H1 (cell line): ENCODE results near the gene ADAMTS8. TPM values are rescaled to one million over a fixed set of nuclear protein-coding genes. Genes with fewer than 3 reads are reported as not detected.

Experiments
- CTCF ChIA-PET: fragments of 300-600 bp; sonication (Branson Sonifier 250); formaldehyde crosslinking; loops from one replicate; lab custom pipeline; 2021; ENCODE audit not compliant: partially characterized antibody; lab: Charles Lee
- POLR2A ChIA-PET: fragments of 300-600 bp; sonication (Branson Sonifier 250); formaldehyde crosslinking; loops from one replicate; lab custom pipeline; 2021; ENCODE audit warnings: inconsistent platforms; ENCODE audit not compliant: partially characterized antibody; lab: Charles Lee
- DNase-seq, 2 experiments: peaks; one replicate each; pipeline versions ENCODE4 v3.0.0 to v3.0.0-alpha.2; 2010 to 2022; ENCODE audit warnings: low spot score in 2 of 2, low read depth in 1 of 2, mixed read lengths in 1 of 2
- FAIRE-seq: peaks from 2 replicates; lab custom pipeline; 2011; peaks lifted over from hg19 to GRCh38; lab: Jason Lieb, UNC
- H2AFZ ChIP-seq: 2 replicates; pipeline ENCODE4 v1.8.1; 2012; ENCODE audit warnings: low read length, inconsistent platforms
- H2AK5ac ChIP-seq: 2 replicates; pipeline ENCODE4 v1.6.1; 2013; ENCODE audit warnings: low read depth, low read length
- H2BK120ac ChIP-seq: replicated peaks from 2 replicates; pipeline ENCODE3; 2013; ENCODE audit warnings: low read depth, low read length, inconsistent platforms
- H2BK12ac ChIP-seq: 2 replicates; pipeline ENCODE4 v1.6.1; 2013; ENCODE audit warnings: low read depth, low read length
- H2BK15ac ChIP-seq: 2 replicates; pipeline ENCODE4 v1.6.1; 2013; ENCODE audit warnings: low read length
- H2BK20ac ChIP-seq: 2 replicates; pipeline ENCODE4 v1.6.1; 2013; ENCODE audit warnings: low read length
- H2BK5ac ChIP-seq: 2 replicates; pipeline ENCODE4 v1.6.1; 2013; ENCODE audit warnings: low read depth, low read length
- H3K14ac ChIP-seq: 2 replicates; pipeline ENCODE4 v1.6.1; 2013; ENCODE audit warnings: inconsistent platforms; ENCODE audit not compliant: insufficient read length
- H3K18ac ChIP-seq: 2 replicates; pipeline ENCODE4 v1.6.1; 2013; ENCODE audit warnings: low read length; ENCODE audit errors: extremely low read depth
- H3K23ac ChIP-seq: 2 replicates; pipeline ENCODE4 v1.6.1; 2013; ENCODE audit warnings: inconsistent platforms; ENCODE audit not compliant: insufficient read length
- H3K23me2 ChIP-seq: 2 replicates; pipeline ENCODE4 v1.6.1; 2013; ENCODE audit warnings: low read depth, low read length
- H3K27ac ChIP-seq: 2 replicates; pipeline ENCODE4 v1.6.1; 2011; ENCODE audit warnings: low read depth, low read length, inconsistent platforms
- H3K27me3 ChIP-seq, 4 experiments: replicated peaks in 1 of 4; 1 replicate in 1 of 4; 2 replicates in 3 of 4; pipeline versions ENCODE4 v1.6.1 to v1.8.1; 2011 to 2013; ENCODE audit warnings: low read length in 3 of 4, mild to moderate bottlenecking in 3 of 4, inconsistent platforms in 2 of 4, mixed read lengths in 2 of 4, moderate library complexity in 1 of 4; ENCODE audit not compliant: control insufficient read depth in 3 of 4, insufficient read depth in 3 of 4; ENCODE audit errors: extremely low read depth in 1 of 4
- H3K36me3 ChIP-seq, 4 experiments: 2 replicates each; pipeline versions ENCODE4 v1.6.1 to v1.8.1; 2011 to 2013; ENCODE audit warnings: mild to moderate bottlenecking in 4 of 4, low read length in 3 of 4, moderate library complexity in 2 of 4, control low read depth in 1 of 4, inconsistent platforms in 1 of 4; ENCODE audit not compliant: insufficient read depth in 4 of 4, control insufficient read depth in 2 of 4
- H3K4ac ChIP-seq: replicated peaks from 2 replicates; pipeline ENCODE3; 2013; ENCODE audit warnings: low read length, low read depth, mixed read lengths, inconsistent platforms; ENCODE audit not compliant: insufficient read length
- H3K4me1 ChIP-seq, 4 experiments: replicated peaks in 1 of 4; 1 replicate in 1 of 4; 2 replicates in 3 of 4; pipeline versions ENCODE4 v1.6.1 to v1.8.1; 2011 to 2013; ENCODE audit warnings: low read length in 3 of 4, inconsistent platforms in 2 of 4, mixed read lengths in 1 of 4; ENCODE audit not compliant: insufficient read depth in 4 of 4, control insufficient read depth in 3 of 4
- H3K4me2 ChIP-seq, 2 experiments: 2 replicates each; pipeline versions ENCODE4 v1.6.1 to v1.8.1; 2011 to 2013; ENCODE audit warnings: low read depth in 2 of 2, low read length in 2 of 2, control low read depth in 1 of 2, inconsistent platforms in 1 of 2, mild to moderate bottlenecking in 1 of 2; ENCODE audit not compliant: insufficient read depth in 1 of 2
- H3K4me3 ChIP-seq, 4 experiments: fragments of 200-600, 300-600 bp in 1 of 4; sonication (generic), shearing (Covaris generic), sonication (Bioruptor Twin) in 1 of 4; 2 replicates each; pipeline versions ENCODE4 v1.5.1 to v1.8.1; 2011 to 2016; ENCODE audit warnings: low read length in 4 of 4, low read depth in 3 of 4, control low read depth in 2 of 4, inconsistent platforms in 2 of 4, mild to moderate bottlenecking in 2 of 4, mixed read lengths in 1 of 4, moderate library complexity in 1 of 4; ENCODE audit not compliant: insufficient read depth in 2 of 4; ENCODE audit errors: extremely low read depth in 1 of 4
- H3K56ac ChIP-seq: replicated peaks from 2 replicates; pipeline ENCODE3; 2013; ENCODE audit warnings: low read depth, mild to moderate bottlenecking, mixed read lengths, low read length, inconsistent platforms; ENCODE audit not compliant: insufficient read length
- H3K79me1 ChIP-seq: 2 replicates; pipeline ENCODE4 v1.6.1; 2013; ENCODE audit warnings: low read depth, low read length, control low read depth
- H3K79me2 ChIP-seq, 2 experiments: 2 replicates each; pipeline versions ENCODE4 v1.6.1 to v1.8.1; 2012 to 2013; ENCODE audit warnings: low read length in 2 of 2, mild to moderate bottlenecking in 2 of 2, inconsistent platforms in 1 of 2; ENCODE audit not compliant: insufficient read depth in 2 of 2, control insufficient read depth in 1 of 2
- H3K9ac ChIP-seq, 4 experiments: replicated peaks in 1 of 4; 1 replicate in 1 of 4; 2 replicates in 3 of 4; pipeline versions ENCODE4 v1.6.1 to v1.8.1; 2011 to 2013; ENCODE audit warnings: low read depth in 3 of 4, low read length in 3 of 4, control low read depth in 2 of 4, mild to moderate bottlenecking in 2 of 4, moderate library complexity in 2 of 4, inconsistent platforms in 1 of 4; ENCODE audit errors: extremely low read depth in 1 of 4
- H3K9me3 ChIP-seq, 2 experiments: 2 replicates each; pipeline versions ENCODE4 v1.6.1 to v1.8.1; 2012 to 2013; ENCODE audit warnings: mild to moderate bottlenecking in 2 of 2, moderate library complexity in 2 of 2, control low read depth in 1 of 2, inconsistent platforms in 1 of 2, low read depth in 1 of 2, low read length in 1 of 2, mixed read lengths in 1 of 2; ENCODE audit not compliant: insufficient read depth in 2 of 2
- H4K20me1 ChIP-seq, 2 experiments: replicated peaks in 1 of 2; 2 replicates each; pipeline versions ENCODE3 to v1.8.1; 2011 to 2013; ENCODE audit warnings: inconsistent platforms in 2 of 2, low read length in 2 of 2, mild to moderate bottlenecking in 1 of 2; ENCODE audit not compliant: insufficient read depth in 2 of 2, control insufficient read depth in 1 of 2
- H4K5ac ChIP-seq: 2 replicates; pipeline ENCODE4 v1.6.1; 2013; ENCODE audit warnings: low read length, low read depth, mixed read lengths, inconsistent platforms; ENCODE audit not compliant: insufficient read length
- H4K8ac ChIP-seq: 2 replicates; pipeline ENCODE4 v1.8.0; 2013; ENCODE audit warnings: mild to moderate bottlenecking, moderate library complexity, low read length, inconsistent platforms; ENCODE audit not compliant: insufficient read depth; ENCODE audit errors: extremely low read depth
- H4K91ac ChIP-seq: replicated peaks from 2 replicates; pipeline ENCODE3; 2013; ENCODE audit warnings: low read length, mixed read lengths, inconsistent platforms; ENCODE audit not compliant: insufficient read length
- POU5F1 ChIP-seq: IDR thresholded peaks from 2 replicates; pipeline ENCODE4 v1.6.1; 2011; ENCODE audit warnings: low read depth, mild to moderate bottlenecking, low read length, moderate library complexity
- SP1 ChIP-seq: IDR thresholded peaks from 2 replicates; pipeline ENCODE4 v1.6.1; 2011; ENCODE audit warnings: low read depth, low read length
- SP2 ChIP-seq: IDR thresholded peaks from 2 replicates; pipeline ENCODE4 v1.6.1; 2012; ENCODE audit warnings: mild to moderate bottlenecking, low read length, inconsistent platforms
- TBP ChIP-seq: IDR thresholded peaks from 2 replicates; pipeline ENCODE4 v1.6.1; 2011; ENCODE audit warnings: low read depth, low read length, improper control_type of control experiment
- WGBS, 2 experiments: shearing (Covaris generic) in 1 of 2; methylation state at CpG; one replicate each; pipeline versions ENCODE4 v1.1.6 to v1.1.7; 2013 to 2015; ENCODE audit warnings: low lambda C conversion rate in 2 of 2, mixed read lengths in 2 of 2, inconsistent platforms in 1 of 2, low coverage in 1 of 2, missing lambda C conversion rate in 1 of 2; ENCODE audit not compliant: insufficient replicate concordance in 2 of 2, insufficient coverage in 1 of 2, insufficient read length in 1 of 2; ENCODE audit errors: extremely low coverage in 1 of 2, missing lambda C conversion rate in 1 of 2; 5-methylcytosine and 5-hydroxymethylcytosine counted together
- polyA plus RNA-seq, 7 experiments: library from polyadenylated mRNA; depleted of rRNA in 3 of 7; stranded (reverse) in 5 of 7; unstranded in 2 of 7; fragments of >200 nt in 5 of 7; fragments of 200-250 nt in 2 of 7; gene quantifications; 1 replicate in 5 of 7; 2 replicates in 1 of 7; 4 replicates in 1 of 7; pipeline versions ENCODE4 v1.2.1 to v1.2.3, GENCODE V29; 2011 to 2013; ENCODE audit warnings: missing spikeins in 2 of 7, mixed read lengths in 2 of 7
- total RNA-seq: library from RNA; stranded (reverse); fragmentation: NEBNext Ultra II Directional; extraction: Animal tissue kit (Norgen Biotek cat#: 25700); gene quantifications from 2 replicates; pipeline ENCODE4 v1.2.1, GENCODE V29; 2021

ADAMTS8 gene
- total and polyA plus RNA-seq, 2 of the 8 experiments (the other 6 are each of a cell fraction or from before 2014, with no cell fraction given): 9.3 to 16.6 TPM

DNA sequence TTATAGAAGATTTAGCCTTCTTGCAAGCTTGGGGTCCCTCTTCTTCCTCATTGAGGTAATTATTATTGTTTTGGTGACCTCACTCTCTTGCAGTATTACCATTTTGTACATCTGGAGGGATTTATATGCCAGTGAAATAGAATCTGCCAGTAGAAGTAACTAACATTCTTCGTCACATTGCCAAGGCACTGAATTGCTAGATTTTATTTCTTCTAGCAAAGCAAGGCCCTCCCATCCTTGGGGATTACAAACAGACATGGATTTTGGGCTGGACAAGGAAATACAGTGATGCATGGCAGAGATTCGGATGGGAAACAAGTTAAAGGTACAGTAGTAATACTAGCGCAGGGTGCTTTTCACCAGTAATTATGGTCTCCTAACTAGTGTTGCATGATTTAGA is 27.9 kb upstream of the ADAMTS8 start:
- Histone ChIP-seq H3K9ac (no peak overlapping the region), H2BK5ac (no peak overlapping the region), H3K79me2 (no peaks in the 10 kb centered on the region), H3K14ac (no peak overlapping the region), H2BK12ac (no peak overlapping the region), H4K91ac (no peak overlapping the region), H3K4me2 (no peak overlapping the region), H3K4me1 (no peaks in the 10 kb centered on the region), H3K4ac (no peak overlapping the region), H4K5ac (no peak overlapping the region), H3K23ac (no peak overlapping the region), H3K9me3 (no peaks in the 10 kb centered on the region), H3K79me1 (no peaks in the 10 kb centered on the region), H4K20me1 (peaks cover under 1 to 1% of the 10 kb centered on the region in 2 experiments), H2BK15ac (no peak overlapping the region), H4K8ac (no peak overlapping the region), H2BK120ac (no peak overlapping the region), H3K56ac (no peak overlapping the region), H2BK20ac (no peak overlapping the region), H3K36me3 (no peaks in the 10 kb centered on the region), H3K27me3 (peaks cover 0 to 22% (median 15%) of the 10 kb centered on the region in 4 experiments; a peak in 6 of 7 replicates), H3K27ac (no peak overlapping the region), H3K4me3 (no peak overlapping the region), H2AK5ac (no peak overlapping the region), H2AFZ (no peak overlapping the region), H3K23me2 (no peaks in the 10 kb centered on the region), H3K18ac (no peak overlapping the region)
- 91% methylated on average over 3 of the region's 3 CpGs; no CpG with 5 or more reads in 1 of the 2 experiments for WGBS, 2 experiments
- ChIA-PET POLR2A (no interaction called here), CTCF (interaction anchor here (1.4 to 9.0 kb wide), 4 partner anchors 13 to 405 kb away, joined by 3 to 83 read pairs (median 5); no protein-coding TSS in a partner anchor)
- DNase-seq: no peak
- no peak for TF ChIP-seq POU5F1
- no peak for TF ChIP-seq SP2
- TF ChIP-seq SP1: no peak
- no peak for TF ChIP-seq TBP
- no peak for FAIRE-seq
